H9 (cell line): ENCODE data around the gene FAM200B. TPM values are rescaled to one million over a fixed set of nuclear protein-coding genes. Genes with fewer than 3 reads are reported as not detected.

Experiments
- DNase-seq: peaks from one replicate; pipeline ENCODE4 v3.0.0-alpha.2; 2017
- H2AFZ ChIP-seq: one replicate; pipeline ENCODE4 v1.6.1; 2013; ENCODE audit warnings: mild to moderate bottlenecking, low read length, control low read depth, moderate library complexity
- H2AK5ac ChIP-seq: 2 replicates; pipeline ENCODE4 v1.6.1; 2013; ENCODE audit warnings: low read length, control low read depth, mixed read lengths; ENCODE audit not compliant: insufficient read length
- H2BK120ac ChIP-seq: one replicate; pipeline ENCODE4 v1.6.1; 2013; ENCODE audit warnings: low read depth, mild to moderate bottlenecking, low read length, control low read depth, inconsistent platforms; ENCODE audit not compliant: poor library complexity, severe bottlenecking
- H2BK12ac ChIP-seq: 2 replicates; pipeline ENCODE4 v1.6.1; 2013; ENCODE audit warnings: low read length, control low read depth, mixed read lengths, low read depth; ENCODE audit not compliant: insufficient read length
- H2BK15ac ChIP-seq: 2 replicates; pipeline ENCODE4 v1.6.1; 2013; ENCODE audit warnings: low read depth, low read length, control low read depth
- H2BK20ac ChIP-seq: one replicate; pipeline ENCODE4 v1.6.1; 2013; ENCODE audit warnings: low read depth, mild to moderate bottlenecking, low read length, control low read depth, inconsistent platforms; ENCODE audit not compliant: poor library complexity, severe bottlenecking
- H2BK5ac ChIP-seq: 2 replicates; pipeline ENCODE4 v1.6.1; 2013; ENCODE audit warnings: low read length, control low read depth, mixed read lengths; ENCODE audit not compliant: insufficient read length
- H3K14ac ChIP-seq: 2 replicates; pipeline ENCODE4 v1.6.1; 2013; ENCODE audit warnings: low read length, control low read depth; ENCODE audit not compliant: insufficient read depth
- H3K18ac ChIP-seq: 2 replicates; pipeline ENCODE4 v1.6.1; 2013; ENCODE audit warnings: low read depth, mild to moderate bottlenecking, mixed read lengths, low read length, control low read depth; ENCODE audit not compliant: insufficient read length
- H3K23ac ChIP-seq: 2 replicates; pipeline ENCODE4 v1.6.1; 2013; ENCODE audit warnings: low read length, control low read depth, mixed read lengths, low read depth; ENCODE audit not compliant: insufficient read length
- H3K23me2 ChIP-seq: 2 replicates; pipeline ENCODE4 v1.6.1; 2013; ENCODE audit warnings: low read depth, mild to moderate bottlenecking, mixed read lengths, low read length, control low read depth; ENCODE audit not compliant: insufficient read length, poor library complexity, severe bottlenecking
- H3K27ac ChIP-seq: 2 replicates; pipeline ENCODE4 v1.5.1; 2013; ENCODE audit warnings: low read length, control low read depth, mixed read lengths, low read depth; ENCODE audit not compliant: insufficient read length
- H3K27me3 ChIP-seq: 2 replicates; pipeline ENCODE4 v1.6.1; 2013; ENCODE audit warnings: low read length, control low read depth, inconsistent platforms; ENCODE audit not compliant: insufficient read depth
- H3K4ac ChIP-seq: 2 replicates; pipeline ENCODE4 v1.6.1; 2013; ENCODE audit warnings: low read depth, mild to moderate bottlenecking, control low read depth, inconsistent platforms, low read length, moderate library complexity
- H3K4me1 ChIP-seq: 2 replicates; pipeline ENCODE4 v1.6.1; 2013; ENCODE audit warnings: low read length, control low read depth, inconsistent platforms; ENCODE audit not compliant: insufficient read depth
- H3K4me2 ChIP-seq: 2 replicates; pipeline ENCODE4 v1.6.1; 2013; ENCODE audit warnings: low read length, control low read depth, mixed read lengths; ENCODE audit not compliant: insufficient read length, insufficient read depth
- H3K56ac ChIP-seq: 2 replicates; pipeline ENCODE4 v1.6.1; 2013; ENCODE audit warnings: low read depth, mild to moderate bottlenecking, mixed read lengths, low read length, control low read depth; ENCODE audit not compliant: insufficient read length
- H3K79me1 ChIP-seq: 2 replicates; pipeline ENCODE4 v1.6.1; 2013; ENCODE audit warnings: low read depth, mild to moderate bottlenecking, moderate library complexity, low read length, control low read depth, inconsistent platforms; ENCODE audit not compliant: insufficient read depth, poor library complexity, severe bottlenecking
- H3K79me2 ChIP-seq: 2 replicates; pipeline ENCODE4 v1.6.1; 2013; ENCODE audit warnings: low read length, control low read depth, inconsistent platforms; ENCODE audit not compliant: insufficient read depth
- H3K9ac ChIP-seq: 2 replicates; pipeline ENCODE4 v1.6.1; 2013; ENCODE audit warnings: low read length, control low read depth, mixed read lengths; ENCODE audit not compliant: insufficient read length; ENCODE audit errors: extremely low read depth
- H3K9me3 ChIP-seq: one replicate; pipeline ENCODE4 v1.6.1; 2013; ENCODE audit warnings: low read depth, low read length, inconsistent platforms; ENCODE audit not compliant: control insufficient read depth
- H3T11ph ChIP-seq: one replicate; pipeline ENCODE4 v1.6.1; 2013; ENCODE audit warnings: mild to moderate bottlenecking, low read length, control low read depth, inconsistent platforms
- H4K20me1 ChIP-seq: one replicate; pipeline ENCODE4 v1.6.1; 2013; ENCODE audit not compliant: control insufficient read depth, insufficient read length, insufficient read depth
- H4K5ac ChIP-seq: 2 replicates; pipeline ENCODE4 v1.6.1; 2013; ENCODE audit warnings: low read depth, mild to moderate bottlenecking, mixed read lengths, low read length, control low read depth; ENCODE audit not compliant: insufficient read length
- H4K8ac ChIP-seq: replicated peaks from 2 replicates; pipeline ENCODE4 v1.6.1; 2013; ENCODE audit warnings: low read length, control low read depth, mixed read lengths, low read depth; ENCODE audit not compliant: insufficient read length
- H4K91ac ChIP-seq: 2 replicates; pipeline ENCODE4 v1.6.1; 2013; ENCODE audit warnings: low read depth, mild to moderate bottlenecking, moderate library complexity, mixed read lengths, low read length, control low read depth; ENCODE audit not compliant: insufficient read length
- H3K27ac Mint-ChIP-seq, 3 experiments: 2 replicates in 2 of 3; 3 replicates in 1 of 3; pipeline ENCODE4 v1.8.0; 2020 to 2021; ENCODE audit warnings: mixed read lengths in 3 of 3, mild to moderate bottlenecking in 1 of 3, moderate library complexity in 1 of 3
- H3K27me3 Mint-ChIP-seq: 2 replicates; pipeline ENCODE4 v1.8.0; 2021; ENCODE audit warnings: low read depth, mild to moderate bottlenecking, moderate library complexity, mixed read lengths
- H3K36me3 Mint-ChIP-seq, 3 experiments: 2 replicates in 2 of 3; 3 replicates in 1 of 3; pipeline ENCODE4 v1.8.0; 2020 to 2021; ENCODE audit warnings: low read depth in 3 of 3, mixed read lengths in 3 of 3; ENCODE audit not compliant: insufficient read depth in 1 of 3
- H3K4me1 Mint-ChIP-seq, 2 experiments: 2 replicates each; pipeline ENCODE4 v1.8.0; 2020; ENCODE audit warnings: mixed read lengths in 2 of 2
- H3K4me3 Mint-ChIP-seq, 2 experiments: 2 replicates in 1 of 2; 3 replicates in 1 of 2; pipeline ENCODE4 v1.8.0; 2020 to 2021; ENCODE audit warnings: mild to moderate bottlenecking in 2 of 2, mixed read lengths in 2 of 2, moderate library complexity in 1 of 2
- H3K9me3 Mint-ChIP-seq, 2 experiments: 2 replicates in 1 of 2; 3 replicates in 1 of 2; pipeline ENCODE4 v1.8.0; 2020; ENCODE audit warnings: mild to moderate bottlenecking in 2 of 2, mixed read lengths in 2 of 2, moderate library complexity in 1 of 2
- WGBS: extraction: QIAGEN DNeasy Blood & Tissue Kit; methylation state at CpG from one replicate; pipeline ENCODE4 v1.1.7; 2013; ENCODE audit warnings: missing lambda C conversion rate, low lambda C conversion rate, mixed read lengths; ENCODE audit not compliant: insufficient read length; ENCODE audit errors: extremely low coverage; 5-methylcytosine and 5-hydroxymethylcytosine counted together
- total RNA-seq: library from RNA; stranded (reverse); gene quantifications from 2 replicates; pipeline ENCODE4 v1.2.1, GENCODE V29; 2021
- TF ChIP-seq, protein P1 (sequence below): fragments of 200-600 bp; sonication (generic); conservative IDR thresholded peaks from 3 replicates; pipeline ENCODE4 v1.8.0; 2021; ENCODE audit warnings: antibody characterized with exemption, mild to moderate bottlenecking

FAM200B gene
- total RNA-seq, 1 experiment from 2014 or later, result 19.6 TPM

DNA sequence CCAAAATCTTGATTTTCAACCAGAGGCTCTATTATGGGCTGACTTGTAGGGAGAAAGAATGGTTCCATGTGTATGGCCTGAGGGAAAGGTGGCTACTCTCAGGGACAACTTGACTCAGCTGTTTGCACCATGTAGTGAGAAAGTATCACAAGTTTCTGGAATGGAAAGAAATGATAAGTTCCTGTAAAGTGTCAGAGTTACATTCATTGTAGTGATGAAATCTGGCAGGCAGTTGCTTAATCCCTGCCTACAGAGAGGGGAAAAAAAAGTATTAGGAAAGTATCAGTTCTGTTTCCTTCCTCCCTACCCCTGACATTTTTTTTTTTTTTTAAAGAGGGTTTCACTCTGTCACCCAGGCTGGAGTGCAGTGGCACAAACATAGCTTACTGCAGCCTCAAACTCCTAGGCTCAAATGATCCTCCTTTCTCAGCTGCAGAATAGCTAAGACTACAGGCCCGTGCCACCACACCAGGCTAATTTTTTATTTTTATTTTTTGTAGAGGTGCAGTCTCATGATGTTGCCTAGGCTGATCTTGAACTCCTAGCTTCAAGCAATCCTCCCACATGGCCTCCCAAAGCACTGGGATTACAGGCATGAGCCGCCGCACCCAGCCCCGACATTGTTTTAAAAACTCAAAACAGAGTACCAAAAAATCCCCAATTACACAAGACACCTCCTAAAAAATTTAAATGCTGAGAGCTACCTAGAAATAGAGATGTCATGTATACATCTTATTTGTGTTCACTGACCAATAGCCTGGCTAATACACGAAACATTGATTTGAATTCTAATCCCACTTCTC lies 21.7 kb upstream of the FAM200B start:
- no peaks in the 10 kb centered on the region for H3K27me3 ChIP-seq
- H3K4me2 ChIP-seq, result no peak overlapping the region
- H3K56ac ChIP-seq, result no peak overlapping the region
- H2BK120ac ChIP-seq, result no peak overlapping the region
- H3K27ac ChIP-seq, result no peak overlapping the region
- no peak overlapping the region for H3K18ac ChIP-seq
- no peak overlapping the region for H2BK5ac ChIP-seq
- no peak overlapping the region for H2BK15ac ChIP-seq
- H3K4me1 ChIP-seq, result no peaks in the 10 kb centered on the region
- H3K23ac ChIP-seq, result no peak overlapping the region
- no peak overlapping the region for H2AFZ ChIP-seq
- no peak overlapping the region for H3K14ac ChIP-seq
- H3K79me1 ChIP-seq, result no peaks in the 10 kb centered on the region
- H3K23me2 ChIP-seq, result peaks cover 5% of the 10 kb centered on the region
- no peak overlapping the region for H3K9ac ChIP-seq
- H4K20me1 ChIP-seq, result no peaks in the 10 kb centered on the region
- H4K5ac ChIP-seq, result no peak overlapping the region
- no peak overlapping the region for H3T11ph ChIP-seq
- Mint-ChIP-seq H3K4me3 (no peak overlapping the region), H3K4me1 (peaks cover 6 to 12% of the 10 kb centered on the region in 2 experiments), H3K27me3 (no peaks in the 10 kb centered on the region; the same call in 1 of the 2 replicates), H3K36me3 (peaks cover 0 to 4% (median 3%) of the 10 kb centered on the region in 3 experiments; a peak in 3 of 7 replicates), H3K27ac (peak overlapping the region in 1 of 3 experiments; percentile 28; a peak in 1 of 7 replicates), H3K9me3 (no peaks in the 10 kb centered on the region)
- no peak for DNase-seq
- no peak overlapping the region for H2AK5ac ChIP-seq
- no peak overlapping the region for H3K4ac ChIP-seq
- no peaks in the 10 kb centered on the region for H3K9me3 ChIP-seq
- H2BK12ac ChIP-seq, result no peak overlapping the region
- H3K79me2 ChIP-seq, result no peaks in the 10 kb centered on the region
- H4K91ac ChIP-seq, result no peak overlapping the region
- H2BK20ac ChIP-seq, result no peak overlapping the region
- no peak overlapping the region for H4K8ac ChIP-seq
- WGBS, result no CpG with 5 or more reads among the region's 5 CpGs
- TF ChIP-seq, protein P1, sequence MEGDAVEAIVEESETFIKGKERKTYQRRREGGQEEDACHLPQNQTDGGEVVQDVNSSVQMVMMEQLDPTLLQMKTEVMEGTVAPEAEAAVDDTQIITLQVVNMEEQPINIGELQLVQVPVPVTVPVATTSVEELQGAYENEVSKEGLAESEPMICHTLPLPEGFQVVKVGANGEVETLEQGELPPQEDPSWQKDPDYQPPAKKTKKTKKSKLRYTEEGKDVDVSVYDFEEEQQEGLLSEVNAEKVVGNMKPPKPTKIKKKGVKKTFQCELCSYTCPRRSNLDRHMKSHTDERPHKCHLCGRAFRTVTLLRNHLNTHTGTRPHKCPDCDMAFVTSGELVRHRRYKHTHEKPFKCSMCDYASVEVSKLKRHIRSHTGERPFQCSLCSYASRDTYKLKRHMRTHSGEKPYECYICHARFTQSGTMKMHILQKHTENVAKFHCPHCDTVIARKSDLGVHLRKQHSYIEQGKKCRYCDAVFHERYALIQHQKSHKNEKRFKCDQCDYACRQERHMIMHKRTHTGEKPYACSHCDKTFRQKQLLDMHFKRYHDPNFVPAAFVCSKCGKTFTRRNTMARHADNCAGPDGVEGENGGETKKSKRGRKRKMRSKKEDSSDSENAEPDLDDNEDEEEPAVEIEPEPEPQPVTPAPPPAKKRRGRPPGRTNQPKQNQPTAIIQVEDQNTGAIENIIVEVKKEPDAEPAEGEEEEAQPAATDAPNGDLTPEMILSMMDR, result no peak
